Heart right ventricle (tissue), 16 donors: ENCODE data around the gene ARAP1. TPM values are rescaled to one million over a fixed set of nuclear protein-coding genes. Genes with fewer than 3 reads are reported as not detected.

Experiments used
- ATAC-seq, 8 donors: fragments of 200-7000 bp; cut with Tn5 transposase; one replicate each; pipeline ENCODE4 v1.9.1; 2020; ENCODE audit warnings: mild to moderate bottlenecking in 8 of 8, moderate library complexity in 8 of 8, moderate number of reproducible peaks in 1 of 8
- DNase-seq, 2 donors: peaks; one replicate each; pipeline ENCODE4 v3.0.0-alpha.2; 2020
- H3K27ac ChIP-seq, 10 donors: fragments of 200-600 bp; sonication (generic) in 2 of 10; one replicate each; pipeline versions ENCODE4 v1.5.0 to v1.8.0; 2020 to 2022; ENCODE audit warnings: mild to moderate bottlenecking in 3 of 10
- H3K27me3 ChIP-seq, 7 donors: fragments of 200-600 bp; one replicate each; pipeline ENCODE4 v1.8.0; 2021 to 2022; ENCODE audit warnings: mild to moderate bottlenecking in 2 of 7
- H3K36me3 ChIP-seq, 9 donors: fragments of 200-600 bp; sonication (generic) in 1 of 9; one replicate each; pipeline versions ENCODE4 v1.5.0 to v1.8.0; 2020 to 2022; ENCODE audit warnings: mild to moderate bottlenecking in 2 of 9
- H3K4me1 ChIP-seq, 9 donors: fragments of 200-600 bp; sonication (generic) in 1 of 9; one replicate each; pipeline versions ENCODE4 v1.5.0 to v1.8.0; 2020 to 2022; ENCODE audit warnings: mild to moderate bottlenecking in 4 of 9
- H3K4me3 ChIP-seq, 10 donors: fragments of 200-600 bp; sonication (generic) in 2 of 10; one replicate each; pipeline versions ENCODE4 v1.5.0 to v1.8.0; 2020 to 2022; ENCODE audit warnings: mild to moderate bottlenecking in 7 of 10, moderate library complexity in 2 of 10
- H3K9me3 ChIP-seq, 11 donors: fragments of 200-600 bp in 10 of 11; sonication (generic) in 2 of 11; one replicate each; pipeline versions ENCODE4 v1.5.0 to v1.8.0; 2013 to 2022; ENCODE audit warnings: mild to moderate bottlenecking in 2 of 11, control low read depth in 1 of 11, moderate library complexity in 1 of 11
- WGBS, 2 donors: extraction: QIAGEN DNeasy Blood & Tissue Kit; methylation state at CpG; one replicate each; pipeline ENCODE4 v1.1.7; 2013; ENCODE audit warnings: inconsistent platforms in 1 of 2; 5-methylcytosine and 5-hydroxymethylcytosine counted together
- intact Hi-C, 10 donors: fragments of 100-400 bp; cut with DNase I; formaldehyde crosslinking; loops; one replicate each; pipeline versions ENCODE4 v1.11.1 to v1.14.2; 2022
- polyA plus RNA-seq, 2 donors: library from polyadenylated mRNA; stranded (reverse); fragments of 200-250 nt; gene quantifications; one replicate each; pipeline ENCODE4 v1.2.3, GENCODE V29; 2013
- total RNA-seq, 10 donors: library from RNA; stranded (reverse); fragmentation: NEBNext Ultra II Directional in 3 of 10; extraction: Animal tissue kit (Norgen Biotek cat#: 25700) in 3 of 10; gene quantifications; one replicate each; pipeline versions ENCODE4 v1.2.1 to v1.2.4, GENCODE V29; 2021 to 2023
- TF ChIP-seq, protein P1 (sequence below), 9 donors: fragments of 200-600 bp; sonication (generic) in 2 of 9; IDR thresholded peaks; one replicate each; pipeline versions ENCODE4 v1.5.0 to v1.8.0; 2021 to 2022; ENCODE audit warnings: antibody characterized with exemption in 9 of 9, mild to moderate bottlenecking in 5 of 9, moderate library complexity in 1 of 9
- donor health status: Arrhythmogenic right ventricular cardiomyopathy.
- donor health status: ischemic (EF 13 %, LVEDD 7.1; RV severe dilation, severe dysfunction).
- donor health status: healthy with polysubstance abuse.
- donor health status: DM: no; HTN: yes; CAD: no.
- donor health status: DM: no; HTN: no; CAD: no.
- donor health status: ischemic (EF 25% LVEDD 6.9; RV normal size, moderate dysfunction).
- donor health status: ischemic (EF 25% LVEDD 5.7; RV mildly dilated, moderate dysfunction).
- donor health status: healthy.
- donor health status: DM: yes; HTN: yes; CAD: no.
- donor health status: Ischemic cardiomyopathy.
- donor health status: ischemic (EF 35%, LVEDD 5.7; RV mildly dilated, moderate dysfunction).
- donor health status: nonischemic (EF 11% LVEDD 7.7; RV severe dilation, severe dysfunction).
- donor health status: DM: yes; HTN: yes; CAD: no.
- donor health status: PGD.
- donor health status: ischemic (EF 29% LVEDD 5.4; RV normal size, mild dysfunction).
- donor health status: nonischemic (EF 23%, LVEDD 6.1; RV moderate dilation, normal function).

Gene ARAP1
- total and polyA plus RNA-seq, 12 donors: 30.4 to 68.3 (median 40.8) TPM

DNA sequence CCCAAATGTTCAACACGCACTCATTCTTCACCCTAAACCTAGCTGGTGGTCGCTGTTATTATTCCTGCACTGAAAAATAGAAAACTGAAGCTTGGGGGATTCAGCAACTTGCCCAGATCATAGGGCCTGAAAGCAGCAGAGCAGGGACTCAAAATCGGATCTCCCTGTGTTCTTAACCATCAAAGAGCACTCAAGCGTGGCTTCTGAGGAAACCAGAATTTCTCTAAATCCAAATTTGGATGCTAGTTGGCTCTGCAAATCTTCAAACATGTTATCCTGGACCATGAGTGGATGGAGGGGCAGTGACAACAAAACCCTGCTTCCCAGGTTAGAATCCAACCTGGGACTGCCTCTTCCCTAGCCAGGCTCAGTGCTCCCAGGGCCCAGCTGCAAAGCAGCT, 11.6 kb upstream of the ARAP1 start:
- intact Hi-C loops: no loop called here
- Histone ChIP-seq H3K9me3 (no peaks in the 10 kb centered on the region), H3K27ac (no peak overlapping the region), H3K36me3 (no peaks in the 10 kb centered on the region), H3K4me3 (no peak overlapping the region), H3K27me3 (no peaks in the 10 kb centered on the region), H3K4me1 (peaks cover 0 to 22% (median 8%) of the 10 kb centered on the region in 9 donors)
- TF ChIP-seq, protein P1, sequence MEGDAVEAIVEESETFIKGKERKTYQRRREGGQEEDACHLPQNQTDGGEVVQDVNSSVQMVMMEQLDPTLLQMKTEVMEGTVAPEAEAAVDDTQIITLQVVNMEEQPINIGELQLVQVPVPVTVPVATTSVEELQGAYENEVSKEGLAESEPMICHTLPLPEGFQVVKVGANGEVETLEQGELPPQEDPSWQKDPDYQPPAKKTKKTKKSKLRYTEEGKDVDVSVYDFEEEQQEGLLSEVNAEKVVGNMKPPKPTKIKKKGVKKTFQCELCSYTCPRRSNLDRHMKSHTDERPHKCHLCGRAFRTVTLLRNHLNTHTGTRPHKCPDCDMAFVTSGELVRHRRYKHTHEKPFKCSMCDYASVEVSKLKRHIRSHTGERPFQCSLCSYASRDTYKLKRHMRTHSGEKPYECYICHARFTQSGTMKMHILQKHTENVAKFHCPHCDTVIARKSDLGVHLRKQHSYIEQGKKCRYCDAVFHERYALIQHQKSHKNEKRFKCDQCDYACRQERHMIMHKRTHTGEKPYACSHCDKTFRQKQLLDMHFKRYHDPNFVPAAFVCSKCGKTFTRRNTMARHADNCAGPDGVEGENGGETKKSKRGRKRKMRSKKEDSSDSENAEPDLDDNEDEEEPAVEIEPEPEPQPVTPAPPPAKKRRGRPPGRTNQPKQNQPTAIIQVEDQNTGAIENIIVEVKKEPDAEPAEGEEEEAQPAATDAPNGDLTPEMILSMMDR (IDR thresholded peaks at IDR 0.05): no peak
- 94 to 97% methylated on average over 4 of the region's 4 CpGs for WGBS, 2 donors
- DNase-seq: no peak
- no peak for ATAC-seq

- TF ChIP-seq, protein P1 (IDR thresholded peaks at IDR 0.05): no peak
- ATAC-seq: no peak
- no peak overlapping the region for H3K27ac ChIP-seq
- H3K9me3 ChIP-seq: no peaks in the 10 kb centered on the region
- intact Hi-C loops: no loop called here
- no peaks in the 10 kb centered on the region for H3K27me3 ChIP-seq
- no peak overlapping the region for H3K4me3 ChIP-seq
- peaks cover 0 to 2% (median 0%) of the 10 kb centered on the region in 9 donors for H3K36me3 ChIP-seq
- 69 to 84% methylated on average over 5 of the region's 5 CpGs for WGBS, 2 donors
- peaks cover 0 to 29% (median 9%) of the 10 kb centered on the region in 9 donors for H3K4me1 ChIP-seq
- DNase-seq: no peak
These were observed 10.6 kb upstream of the ARAP1 start for GRCh38 chr11:72762641-72763304.

DNA sequence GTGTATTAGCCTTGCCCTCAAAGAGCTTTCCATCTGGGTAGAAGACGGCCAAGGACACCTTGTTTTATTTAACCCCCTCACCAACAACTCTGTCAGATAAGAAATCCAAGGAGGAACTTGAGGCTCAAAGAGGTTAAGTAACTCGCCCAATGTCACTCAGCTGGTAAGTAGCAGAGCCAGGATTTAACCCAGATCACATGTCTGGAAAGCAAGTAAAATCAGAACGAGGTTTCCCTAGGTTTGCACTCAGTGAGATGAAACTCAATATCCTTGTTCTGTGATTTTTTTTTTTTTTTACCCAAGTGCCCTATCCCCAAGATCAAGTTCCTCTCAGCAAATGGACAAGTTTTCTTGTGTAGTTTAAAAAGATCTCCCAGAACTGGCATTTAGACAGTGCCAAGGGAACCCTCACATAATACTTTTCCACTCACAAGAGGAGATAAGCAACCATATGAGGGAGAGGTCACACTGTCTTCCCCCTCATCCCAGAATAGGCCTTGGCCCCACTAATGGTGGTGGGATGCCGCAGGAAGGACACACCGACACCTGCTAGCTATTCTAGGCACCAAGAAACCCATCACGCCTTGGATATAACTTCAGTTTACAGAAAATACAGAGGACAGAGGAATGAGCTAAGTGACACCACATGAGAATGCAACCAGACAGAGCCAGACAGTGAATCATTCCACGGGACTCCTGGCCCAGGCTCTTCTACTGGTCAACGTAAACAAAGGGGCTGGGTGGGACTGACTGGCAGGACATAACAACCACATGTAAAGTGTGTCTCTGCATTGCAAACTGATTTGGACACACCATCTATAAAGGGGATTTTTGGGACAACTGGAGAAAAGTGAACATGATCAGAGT, 8.6 kb upstream of the ARAP1 start:
- Histone ChIP-seq H3K27ac (peak overlapping the region in 3 of 10 donors; percentile 4 to 53 (median 27)), H3K36me3 (peaks cover 0 to 18% (median 0%) of the 10 kb centered on the region in 9 donors), H3K4me1 (peaks cover 0 to 29% (median 9%) of the 10 kb centered on the region in 9 donors), H3K27me3 (no peaks in the 10 kb centered on the region), H3K9me3 (no peaks in the 10 kb centered on the region), H3K4me3 (no peak overlapping the region)
- ATAC-seq (peak in 4 of 8 donors; percentile 40 to 47 (median 46)), DNase-seq (no peak)
- WGBS, 2 donors: 61 to 63% methylated on average over 8 of the region's 8 CpGs
- intact Hi-C loops: no loop called here
- TF ChIP-seq, protein P1 (IDR thresholded peaks at IDR 0.05): no peak

GRCh38 chr11:72759468-72759985, 7.3 kb upstream of the ARAP1 start:
- TF ChIP-seq, protein P1 (IDR thresholded peaks at IDR 0.05): no peak
- H3K27ac ChIP-seq: no peak overlapping the region
- H3K27me3 ChIP-seq: no peaks in the 10 kb centered on the region
- intact Hi-C loops: no loop called here
- DNase-seq (no peak), ATAC-seq (no peak)
- H3K4me1 ChIP-seq: peaks cover 0 to 29% (median 9%) of the 10 kb centered on the region in 9 donors
- H3K9me3 ChIP-seq: no peaks in the 10 kb centered on the region
- WGBS, 2 donors: 85 to 88% methylated on average over 8 of the region's 8 CpGs
- H3K36me3 ChIP-seq: peaks cover 0 to 18% (median 0%) of the 10 kb centered on the region in 9 donors
- no peak overlapping the region for H3K4me3 ChIP-seq
